ENCODE measurements around the gene LETM1.
"Not testable (repeated sequence)": the region's sequence is repeated elsewhere in the genome, so short reads cannot be mapped to it uniquely, and the experiment has no call there.

The LETM1 gene

DNA sequence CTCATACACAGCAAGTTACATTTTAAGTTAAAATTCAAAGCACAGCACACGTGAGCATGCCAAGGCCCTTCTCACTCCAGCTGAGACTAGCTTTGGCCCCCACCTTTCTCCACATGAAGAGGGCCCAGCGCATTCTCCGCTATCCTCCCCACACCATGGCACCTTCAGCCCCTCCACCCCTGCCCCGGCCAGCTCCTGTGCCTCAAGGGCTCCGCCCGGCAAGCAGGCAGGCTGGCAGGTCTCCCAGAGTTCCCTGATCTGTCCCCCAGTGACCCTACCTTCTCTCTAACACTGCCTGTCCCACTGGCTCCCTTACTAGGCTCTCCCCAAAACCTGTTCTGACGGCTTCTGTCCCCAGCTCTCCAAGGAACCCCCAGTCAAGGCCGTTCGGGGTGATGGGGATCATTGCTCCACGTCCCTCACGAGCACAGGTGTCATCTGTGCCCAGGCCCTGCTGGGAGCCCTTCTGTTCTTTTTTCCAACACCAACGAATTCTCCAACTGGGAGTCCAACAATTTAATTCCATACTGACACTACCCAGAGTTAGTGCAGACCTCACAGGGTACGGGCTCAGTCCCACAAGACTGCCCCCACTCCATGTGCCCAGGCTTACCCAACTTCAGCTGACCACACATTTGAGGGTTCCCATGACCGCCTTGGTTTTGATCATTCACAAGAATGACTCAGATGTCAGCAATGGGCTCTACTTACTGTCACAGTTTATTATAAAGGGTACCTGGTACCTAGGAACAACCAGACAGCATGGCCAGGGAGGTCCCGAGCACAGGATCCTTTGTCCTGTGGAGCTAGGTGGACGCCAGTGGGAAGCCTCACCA lies 4.2 kb downstream of the LETM1 start:
- DNase-seq (ENCODE audit: low spot score), result no peak
- peak overlapping the region; percentile 70 for H3K27ac ChIP-seq
- ChIA-PET CTCF (no interaction called here), POLR2A (ENCODE audit: low non-redundant PET) (no interaction called here)
- no peak for TF ChIP-seq CTCF (conservative IDR thresholded peaks at IDR 0.05; ENCODE audit: low read depth)

DNA sequence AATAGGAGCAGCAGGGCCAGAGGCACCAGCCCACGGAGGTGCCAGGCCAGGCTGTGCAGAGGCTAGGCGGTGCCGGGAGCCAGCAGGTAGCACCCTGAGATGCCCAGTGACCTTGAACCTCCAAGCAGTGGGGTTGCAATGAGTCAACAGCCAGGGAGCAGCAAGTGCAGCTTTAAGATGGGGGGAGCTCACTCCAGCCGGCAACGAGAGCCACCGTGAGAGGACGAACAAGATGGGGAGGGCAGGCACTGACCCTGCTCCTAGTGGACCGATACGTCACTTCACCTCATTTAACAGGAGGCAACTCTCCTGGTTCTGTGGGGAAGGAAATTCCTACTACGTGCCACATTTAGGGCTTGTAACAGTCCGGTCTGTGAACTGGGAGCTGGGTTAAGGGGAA lies 4.8 kb downstream of the LETM1 start:
- TF ChIP-seq CTCF (conservative IDR thresholded peaks at IDR 0.05; ENCODE audit: low read depth), result no peak
- ChIA-PET CTCF (no interaction called here), POLR2A (ENCODE audit: low non-redundant PET) (no interaction called here)
- peak overlapping the region; percentile 70 for H3K27ac ChIP-seq
- DNase-seq (ENCODE audit: low spot score), result no peak

- no peak for DNase-seq (ENCODE audit: low spot score)
- POLR2A ChIA-PET (ENCODE audit: low non-redundant PET), result no interaction called here
Observed at GRCh38 chr4:1850276-1850675, 5.7 kb downstream of the LETM1 start.

DNA sequence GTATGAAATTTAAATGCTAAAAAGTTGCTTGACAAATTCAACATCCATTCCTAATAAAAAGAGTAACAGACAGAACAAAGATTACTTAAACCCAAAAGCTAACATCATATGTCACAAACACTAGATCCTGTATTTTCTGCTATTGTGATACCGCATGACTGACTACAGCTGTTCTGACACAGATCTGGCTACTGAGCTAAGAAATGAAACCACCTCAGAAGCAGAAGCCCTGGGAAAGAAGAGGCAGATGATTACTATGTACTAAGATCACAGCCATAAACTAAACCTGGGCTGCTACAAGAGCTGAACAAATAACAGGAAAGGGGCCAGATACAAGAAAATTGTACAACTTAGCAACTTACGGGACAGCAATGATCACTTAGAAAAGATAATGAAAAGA lies 9.4 kb downstream of the LETM1 start:
- CTCF ChIA-PET, result no interaction called here
- H3K27ac ChIP-seq, result no peak overlapping the region

More at GRCh38 chr4:1850276-1850675, 5.7 kb downstream of the LETM1 start:
- CTCF ChIA-PET, result no interaction called here
- H3K27ac ChIP-seq, result peak overlapping the region; percentile 70; the same call in 1 of the 2 replicates
- TF ChIP-seq CTCF (conservative IDR thresholded peaks at IDR 0.05; ENCODE audit: low read depth), result no peak

DNA sequence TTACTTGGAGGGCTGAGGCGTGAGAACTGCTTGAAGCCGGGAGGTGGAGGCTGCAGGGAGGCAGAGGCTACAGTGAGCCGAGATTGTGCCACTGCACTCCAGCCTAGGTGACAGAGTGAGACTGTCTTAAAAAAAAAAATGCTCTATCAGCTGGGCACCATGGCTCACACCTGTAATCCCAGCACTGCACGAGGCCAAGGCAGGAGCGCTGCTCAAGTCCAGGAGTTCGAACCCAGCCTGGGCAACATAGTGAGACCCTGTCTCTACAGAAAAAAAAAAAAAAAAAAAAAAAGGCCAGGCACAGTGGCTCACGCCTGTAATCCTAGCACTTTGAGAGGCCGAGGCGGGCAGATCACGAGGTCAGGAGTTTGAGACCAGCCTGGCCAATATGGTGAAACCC lies 11.3 kb downstream of the LETM1 start:
- POLR2A ChIA-PET (ENCODE audit: low non-redundant PET); CTCF ChIA-PET: not testable (repeated sequence)

More for the DNA sequence above, 9.4 kb downstream of the LETM1 start:
- POLR2A ChIA-PET (ENCODE audit: low non-redundant PET), result no interaction called here
- no peak for TF ChIP-seq CTCF (conservative IDR thresholded peaks at IDR 0.05; ENCODE audit: low read depth)
- no peak for DNase-seq (ENCODE audit: low spot score)

DNA sequence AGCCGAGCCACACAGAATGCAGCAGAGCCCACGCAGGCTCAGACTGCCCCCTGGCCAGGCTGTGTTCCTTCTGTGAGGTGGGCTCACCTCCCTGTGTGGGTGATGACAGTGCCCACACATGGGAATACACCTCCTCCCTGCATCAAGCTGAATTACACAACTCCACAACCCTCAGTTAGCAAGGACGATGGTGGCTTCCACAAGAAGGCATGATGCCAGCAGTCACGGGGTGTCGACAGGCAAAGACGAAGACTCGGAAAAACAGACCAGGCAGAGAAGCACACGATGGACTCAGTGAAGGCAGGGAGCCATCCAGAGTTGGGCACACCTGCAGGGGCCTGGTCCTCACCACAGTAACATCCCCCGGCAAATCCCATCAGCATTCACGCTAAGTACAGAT lies 12.1 kb downstream of the LETM1 start:
- no peak for TF ChIP-seq CTCF (conservative IDR thresholded peaks at IDR 0.05; ENCODE audit: low read depth)
- CTCF ChIA-PET, result no interaction called here
- peak overlapping the region; percentile 32 for H3K27ac ChIP-seq
- POLR2A ChIA-PET (ENCODE audit: low non-redundant PET), result no interaction called here
- DNase-seq (ENCODE audit: low spot score), result no peak

More for the DNA sequence above, 11.3 kb downstream of the LETM1 start:
- peak overlapping the region; percentile 32 for H3K27ac ChIP-seq
- DNase-seq (ENCODE audit: low spot score), result not testable (repeated sequence)

DNA sequence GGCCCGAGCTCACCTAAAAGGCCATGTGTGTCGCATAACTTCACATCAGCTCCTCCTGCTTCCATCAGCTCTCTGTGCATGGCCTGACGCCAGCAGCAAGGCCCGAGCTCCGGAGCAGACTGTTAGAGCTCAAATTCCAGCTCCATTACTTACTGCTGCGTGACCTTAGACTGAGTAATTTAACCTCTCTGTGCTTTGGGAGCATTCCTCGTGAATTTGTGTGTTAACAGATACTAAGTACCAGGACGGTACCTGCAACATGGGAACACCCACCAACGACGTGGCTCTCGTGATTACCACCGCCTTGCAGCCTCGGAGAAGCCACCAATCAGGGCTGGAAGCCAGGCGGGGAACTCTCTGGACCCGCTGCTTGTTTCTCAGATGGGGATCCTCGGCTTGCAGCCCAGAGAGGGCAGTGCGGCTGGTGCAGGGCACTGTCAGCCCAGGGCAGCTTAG lies 12.9 kb downstream of the LETM1 start:
- no peak for TF ChIP-seq CTCF (conservative IDR thresholded peaks at IDR 0.05; ENCODE audit: low read depth)
- ChIA-PET CTCF (no interaction called here), POLR2A (ENCODE audit: low non-redundant PET) (no interaction called here)
- peak overlapping the region; percentile 32; the same call in 1 of the 2 replicates for H3K27ac ChIP-seq
- DNase-seq (ENCODE audit: low spot score), result no peak

All from RWPE1 (cell line).